HepG2 (cell line): Measurements from ENCODE around the gene AIMP2. TPM values are rescaled to one million over a fixed set of nuclear protein-coding genes. Genes with fewer than 3 reads are reported as not detected.

ENCODE experiments used
- CREBL2 ChIP-seq: sonication (generic); formaldehyde crosslinking; IDR thresholded peaks from 2 replicates; pipeline ENCODE4 v1.8.1; 2023; ENCODE audit warnings: missing genetic modification reagents, mild to moderate bottlenecking, borderline replicate concordance
- HNF1A ChIP-seq, 2 experiments: sonication (generic) in 1 of 2; formaldehyde crosslinking in 1 of 2; IDR thresholded peaks; 2 replicates each; pipeline versions ENCODE4 v1.4.0 to v1.6.1; 2016 to 2020; ENCODE audit warnings: borderline replicate concordance in 1 of 2, low read depth in 1 of 2, mild to moderate bottlenecking in 1 of 2, missing genetic modification reagents in 1 of 2
- MTERF4 ChIP-seq: sonication (generic); formaldehyde crosslinking; IDR thresholded peaks from 2 replicates; pipeline ENCODE4 v1.8.0; 2023; ENCODE audit warnings: mild to moderate bottlenecking, missing genetic modification reagents
- NFKBIZ ChIP-seq: IDR thresholded peaks from 2 replicates; pipeline ENCODE4 v1.6.1; 2018; ENCODE audit warnings: missing genetic modification reagents, missing compliant biosample characterization
- SAP130 ChIP-seq: IDR thresholded peaks from 2 replicates; pipeline ENCODE4 v1.6.1; 2016; ENCODE audit warnings: low read depth
- TIGD3 ChIP-seq: sonication (generic); formaldehyde crosslinking; IDR thresholded peaks from 2 replicates; pipeline ENCODE4 v1.5.1; 2020; ENCODE audit warnings: mild to moderate bottlenecking, missing genetic modification reagents, borderline replicate concordance
- TP53 ChIP-seq: sonication (generic); formaldehyde crosslinking; conservative IDR thresholded peaks from 2 replicates; pipeline ENCODE4 v1.4.0; 2020; ENCODE audit warnings: missing genetic modification reagents
- ZBTB25 ChIP-seq: IDR thresholded peaks from 2 replicates; pipeline ENCODE4 v1.6.1; 2018; ENCODE audit warnings: missing genetic modification reagents
- ZBTB8A ChIP-seq: sonication (generic); formaldehyde crosslinking; IDR thresholded peaks from 2 replicates; pipeline ENCODE4 v1.4.0; 2020; ENCODE audit warnings: mild to moderate bottlenecking, low read depth, missing genetic modification reagents, borderline replicate concordance
- ZNF276 ChIP-seq: sonication (generic); formaldehyde crosslinking; IDR thresholded peaks from 2 replicates; pipeline ENCODE4 v1.4.0; 2020; ENCODE audit warnings: mild to moderate bottlenecking, low read depth, missing genetic modification reagents
- ZNF296 ChIP-seq: sonication (generic); formaldehyde crosslinking; conservative IDR thresholded peaks from 2 replicates; pipeline ENCODE4 v1.5.0; 2020; ENCODE audit warnings: mild to moderate bottlenecking, missing genetic modification reagents
- ZNF343 ChIP-seq: sonication (generic); formaldehyde crosslinking; IDR thresholded peaks from 2 replicates; pipeline ENCODE4 v1.4.0; 2020; ENCODE audit warnings: mild to moderate bottlenecking, missing genetic modification reagents
- ZNF704 ChIP-seq: sonication (generic); formaldehyde crosslinking; IDR thresholded peaks from 2 replicates; pipeline ENCODE4 v1.8.1; 2023; ENCODE audit warnings: mild to moderate bottlenecking, inconsistent platforms, moderate library complexity, missing genetic modification reagents, borderline replicate concordance
- ZNF883 ChIP-seq: sonication (generic); formaldehyde crosslinking; IDR thresholded peaks from 2 replicates; pipeline ENCODE4 v1.5.1; 2020; ENCODE audit warnings: mild to moderate bottlenecking, missing genetic modification reagents; ENCODE audit errors: not compliant biosample characterization
- ZSCAN12 ChIP-seq: sonication (generic); formaldehyde crosslinking; IDR thresholded peaks from 2 replicates; pipeline ENCODE4 v1.9.0; 2021; ENCODE audit warnings: mild to moderate bottlenecking, missing genetic modification reagents
- polyA plus RNA-seq, 8 experiments: library from polyadenylated mRNA; depleted of rRNA in 3 of 8; stranded (reverse) in 7 of 8; unstranded in 1 of 8; fragments of >200 nt; fragmentation: Illumina TruSeq in 4 of 8; extraction: Trizol in 4 of 8; gene quantifications; 2 replicates each; pipeline versions ENCODE4 v1.2.1 to v1.2.3, GENCODE V29; 2011 to 2016; ENCODE audit warnings: low read depth in 4 of 8, missing spikeins in 1 of 8, mixed read lengths in 1 of 8; ENCODE audit not compliant: insufficient read depth in 1 of 8
- total RNA-seq, 5 experiments: library from RNA; depleted of rRNA; stranded (reverse); fragments of >200 nt; fragmentation: Illumina TruSeq; extraction: Trizol; gene quantifications; 2 replicates each; pipeline ENCODE4 v1.2.3, GENCODE V29; 2016; ENCODE audit warnings: low read depth in 1 of 5

Gene AIMP2
- total and polyA plus RNA-seq, 2 of the 13 experiments (the other 11 are each of a cell fraction or from before 2014, with no cell fraction given), result 38.2 to 84.9 TPM

GRCh38 chr7:6008668-6009611, at the start of gene AIMP2, which contains the start of gene PMS2 (continued):
- TF ChIP-seq TIGD3 (peak; percentile 98; the same call in 1 of the 2 replicates), NFKBIZ (CRISPR knock-in tag) (peak; percentile 96), ZNF704 (CRISPR knock-in tag) (peak; percentile 100), ZNF343 (CRISPR knock-in tag) (peak; percentile 99), HNF1A (IDR thresholded peaks at IDR 0.05; ENCODE audit: low read depth) (no peak), HNF1A (CRISPR knock-in tag; IDR thresholded peaks at IDR 0.05; ENCODE audit: borderline replicate concordance) (peak; percentile 89), MTERF4 (CRISPR knock-in tag) (peak; percentile 100), SAP130 (CRISPR knock-in tag) (peak; percentile 99), CREBL2 (CRISPR knock-in tag) (peak; percentile 99), TP53 (CRISPR knock-in tag) (peak; percentile 96), ZBTB8A (CRISPR knock-in tag) (peak; percentile 98), ZNF276 (CRISPR knock-in tag) (peak; percentile 99), ZNF883 (peak; percentile 100), ZSCAN12 (CRISPR knock-in tag) (peak; percentile 99), ZNF296 (peak; percentile 88), ZBTB25 (peak; percentile 93)
